HG02970 (cell line): ENCODE results near the gene PPP6R2.

Source experiments
- ATAC-seq: cut with Tn5 transposase; IDR thresholded peaks from one replicate; pipeline ENCODE4 v1.9.1; 2021; ENCODE audit warnings: mild to moderate bottlenecking, moderate library complexity, moderate number of reproducible peaks; ENCODE audit not compliant: unreplicated experiment, low FRiP score

The PPP6R2 gene

GRCh38 chr22:50342651-50343540 is at the start of gene PPP6R2:
TSS of gene PPP6R2 (plus strand) at chr22:50343327. CDS start at chr22:50393909, 50,582 bp downstream.
- peak; percentile 73 for ATAC-seq

- ATAC-seq: no peak
Observed at GRCh38 chr22:50293441-50294318, 49.4 kb upstream of the PPP6R2 start.

GRCh38 chr22:50294319-50294656 is 48.8 kb upstream of the PPP6R2 start:
- no peak for ATAC-seq

- ATAC-seq: no peak
Observed at GRCh38 chr22:50296658-50297490, 46.3 kb upstream of the PPP6R2 start.

GRCh38 chr22:50297510-50298265 is 45.4 kb upstream of the PPP6R2 start:
- ATAC-seq: no peak

GRCh38 chr22:50298266-50298637 is 44.9 kb upstream of the PPP6R2 start:
- ATAC-seq: no peak

GRCh38 chr22:50298937-50299784 is 44.0 kb upstream of the PPP6R2 start:
- no peak for ATAC-seq

DNA sequence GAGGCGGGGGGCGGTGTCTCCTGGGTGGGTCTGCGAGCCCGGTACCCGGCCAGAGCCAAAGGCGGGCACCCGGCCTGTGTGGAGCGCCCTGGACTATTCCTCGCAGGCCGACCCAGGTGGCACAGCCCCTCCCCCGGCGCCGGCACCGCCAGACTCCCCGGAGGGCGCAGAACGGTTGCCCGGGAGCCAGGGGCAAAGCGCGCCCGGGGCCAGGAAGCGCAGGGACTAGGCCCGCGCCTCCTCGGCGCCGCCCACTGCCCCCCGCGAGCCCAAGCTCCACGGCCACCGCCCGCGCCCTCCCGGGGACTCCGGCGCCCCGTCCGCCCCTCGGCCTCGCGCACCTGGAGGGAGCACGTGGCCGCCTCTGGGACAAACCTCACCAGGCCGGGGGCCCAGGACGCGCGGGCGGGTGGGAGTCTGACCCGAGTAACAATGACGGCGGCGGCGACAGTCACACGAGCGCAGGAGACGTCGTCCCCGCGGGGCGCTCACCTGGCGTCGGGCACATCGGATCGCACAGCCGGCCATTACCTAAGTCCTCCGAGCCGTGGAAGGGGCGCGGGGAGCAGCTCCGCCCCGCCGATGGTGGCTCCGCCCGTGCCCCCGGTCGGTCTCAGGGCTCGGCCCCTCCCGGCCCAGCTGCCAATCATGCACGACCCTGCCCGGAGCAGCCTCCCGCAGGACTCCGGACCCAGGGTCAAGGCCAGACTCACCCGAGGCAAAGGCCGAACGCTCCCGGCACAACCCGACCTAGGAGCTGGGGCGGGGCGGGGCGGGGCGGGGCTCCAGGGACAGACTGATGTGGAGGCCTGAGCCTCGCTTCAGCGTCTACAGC is 43.1 kb upstream of the PPP6R2 start:
- no peak for ATAC-seq

GRCh38 chr22:50300620-50301257 is 42.4 kb upstream of the PPP6R2 start:
- ATAC-seq: no peak

DNA sequence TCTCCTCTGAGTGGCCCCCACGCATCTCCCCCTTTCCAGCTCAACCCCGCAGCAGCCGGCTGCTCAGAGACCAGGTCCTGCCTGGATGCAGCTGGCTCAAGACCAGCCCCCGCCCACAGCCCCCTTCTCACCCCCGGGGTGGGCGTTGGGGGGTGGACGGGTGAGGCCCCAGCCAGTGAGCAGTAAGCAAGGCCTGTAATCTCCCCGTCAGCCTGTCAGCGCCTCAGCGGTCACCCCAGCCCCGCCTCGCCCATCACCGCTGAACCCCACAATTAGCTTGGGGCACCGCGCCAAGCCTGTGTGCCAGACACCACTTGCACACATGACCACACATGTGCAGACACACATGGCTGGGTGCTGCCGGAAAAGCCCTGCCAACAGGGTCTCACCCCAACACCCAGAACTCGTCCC is 41.5 kb upstream of the PPP6R2 start:
- no peak for ATAC-seq

DNA sequence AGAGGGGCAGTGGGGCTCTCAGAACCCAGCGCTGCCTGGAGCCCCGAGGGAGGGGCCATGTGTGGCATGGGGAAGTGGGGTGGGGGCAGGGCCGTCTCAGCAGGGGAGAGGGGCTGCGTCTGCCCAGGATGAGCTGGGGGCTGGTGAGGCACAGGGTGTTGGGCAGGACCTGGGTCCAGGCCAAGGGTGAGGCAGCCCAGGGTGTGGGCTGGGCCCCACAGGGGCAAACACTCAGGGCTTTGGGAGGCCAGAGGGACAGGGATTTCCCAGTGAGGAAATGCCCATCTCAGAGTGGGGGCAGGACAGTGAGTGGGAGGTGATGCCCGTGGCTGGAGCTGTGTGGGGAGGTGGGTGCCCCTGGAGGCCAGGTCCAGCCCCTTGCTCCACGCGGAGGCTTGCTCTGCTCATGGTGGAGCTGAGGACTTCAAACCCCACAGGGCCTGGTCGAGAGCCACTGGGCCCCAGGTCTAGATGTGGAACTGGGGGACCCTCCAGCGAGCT is 41.0 kb upstream of the PPP6R2 start:
- no peak for ATAC-seq

- no peak for ATAC-seq
Observed at GRCh38 chr22:50302564-50302963, 40.6 kb upstream of the PPP6R2 start.

DNA sequence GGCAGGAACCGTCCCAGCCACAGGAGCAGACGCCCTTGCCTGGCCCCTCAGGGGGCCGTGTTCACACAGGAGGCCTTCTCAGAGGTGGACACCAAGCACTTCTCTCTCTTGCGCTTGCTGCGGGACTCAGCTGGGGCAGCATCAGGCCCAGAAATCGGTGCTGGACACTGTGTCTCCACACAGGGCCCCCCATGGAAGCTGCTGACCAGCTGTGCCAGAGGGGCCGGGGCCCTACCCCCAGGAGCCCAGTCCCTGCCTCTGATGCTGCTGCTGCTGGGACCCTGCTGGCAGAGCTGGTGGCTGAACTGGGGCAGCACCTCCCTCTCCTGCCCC is 39.6 kb upstream of the PPP6R2 start:
- no peak for ATAC-seq

GRCh38 chr22:50303848-50304527 is 39.1 kb upstream of the PPP6R2 start:
- no peak for ATAC-seq

DNA sequence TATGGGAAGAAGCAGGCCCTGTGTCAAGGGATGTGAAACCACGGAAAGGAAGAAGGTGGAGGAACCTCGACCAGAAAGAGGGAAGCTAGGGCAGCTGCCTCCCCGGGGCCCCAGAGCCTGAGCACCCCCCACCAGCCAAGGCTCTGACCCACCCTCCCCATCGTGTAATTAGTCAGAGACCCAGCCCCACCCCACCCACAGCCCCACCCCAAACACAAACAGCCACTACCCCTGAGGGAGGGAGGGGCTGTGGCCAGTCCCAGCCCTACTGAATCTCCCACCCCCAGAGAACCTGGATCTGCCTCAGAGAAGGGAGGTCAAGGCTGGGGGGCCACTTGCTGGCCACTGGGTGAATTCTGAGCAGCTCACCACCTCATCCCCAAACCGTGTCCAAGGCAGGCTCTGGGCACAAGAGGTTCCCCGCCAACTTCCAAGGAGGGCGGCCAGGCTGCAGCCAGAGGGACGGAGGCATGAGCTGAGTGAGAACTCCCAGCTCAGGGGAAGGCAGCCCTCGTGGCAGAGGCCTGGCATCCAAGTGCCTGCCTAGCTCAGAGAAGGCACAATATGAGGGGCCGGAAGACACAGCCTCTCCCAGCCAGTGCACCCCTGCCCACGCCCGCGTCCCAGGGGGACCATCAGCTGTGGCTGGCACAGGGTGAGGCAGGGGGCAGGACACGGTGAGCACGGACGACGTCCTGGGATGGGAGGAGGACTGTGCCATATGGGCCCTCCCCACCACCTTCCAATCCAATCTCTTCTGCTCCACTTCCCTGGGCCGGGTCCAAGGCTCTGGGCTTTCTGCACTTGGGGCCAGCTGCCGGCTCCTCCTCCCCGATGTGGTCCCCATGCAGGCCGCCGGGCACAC is 38.4 kb upstream of the PPP6R2 start:
- no peak for ATAC-seq

DNA sequence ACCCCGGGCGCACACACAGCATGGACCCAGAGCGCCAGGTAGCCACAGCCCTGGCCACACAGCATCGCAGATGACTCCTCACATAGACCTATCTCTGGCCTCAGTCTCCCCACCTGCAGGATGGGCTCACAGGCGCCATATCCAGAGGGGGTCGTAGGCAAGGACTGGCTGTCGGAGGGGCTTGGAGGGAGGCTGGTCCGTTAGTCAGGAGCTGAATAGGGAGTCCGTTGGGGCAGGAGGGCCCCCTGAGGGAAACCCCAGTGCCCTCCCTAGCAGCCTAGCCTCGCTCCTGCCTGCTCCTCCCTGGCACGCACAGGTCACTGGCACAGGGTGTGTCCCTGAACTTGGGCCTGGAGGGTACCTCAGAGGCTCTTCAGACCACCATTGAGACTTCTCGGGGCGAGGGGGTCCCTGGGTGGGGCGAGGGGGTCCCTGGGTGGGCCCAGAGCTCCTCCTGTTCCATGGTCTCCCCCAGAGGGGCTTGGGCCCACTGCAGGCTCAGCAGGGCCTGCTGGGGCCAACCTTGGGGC is 37.7 kb upstream of the PPP6R2 start:
- no peak for ATAC-seq
